Astrocyte (in vitro differentiated cells and primary cell): ENCODE results near the gene HMG20B. TPM values are rescaled to one million over a fixed set of nuclear protein-coding genes. Genes with fewer than 3 reads are reported as not detected.

Experiments used
- DNase-seq: peaks from one replicate; pipeline ENCODE4 v3.0.0-alpha.2; 2010; ENCODE audit warnings: low read depth
- FAIRE-seq: peaks from 2 replicates; lab custom pipeline; 2011; peaks lifted over from hg19 to GRCh38; lab: Jason Lieb, UNC
- H2AFZ ChIP-seq: 2 replicates; pipeline ENCODE4 v1.6.0; 2012; ENCODE audit warnings: low read depth, low read length, inconsistent platforms
- H3K27ac ChIP-seq: 2 replicates; pipeline ENCODE4 v1.5.1; 2011; ENCODE audit warnings: low read depth, low read length, inconsistent platforms
- H3K27me3 ChIP-seq: 2 replicates; pipeline ENCODE4 v1.6.0; 2011; ENCODE audit warnings: low read length, inconsistent platforms; ENCODE audit not compliant: insufficient read depth
- H3K36me3 ChIP-seq: 2 replicates; pipeline ENCODE4 v1.5.1; 2011; ENCODE audit warnings: low read length, inconsistent platforms; ENCODE audit not compliant: insufficient read depth
- H3K4me1 ChIP-seq: 2 replicates; pipeline ENCODE4 v1.5.1; 2011; ENCODE audit warnings: low read length, inconsistent platforms; ENCODE audit not compliant: insufficient read depth
- H3K4me2 ChIP-seq: 2 replicates; pipeline ENCODE4 v1.6.0; 2012; ENCODE audit warnings: low read length, inconsistent platforms
- H3K4me3 ChIP-seq: 2 replicates; pipeline ENCODE4 v1.5.1; 2011; ENCODE audit warnings: low read depth, mild to moderate bottlenecking, low read length, inconsistent platforms; ENCODE audit not compliant: insufficient read depth
- H3K79me2 ChIP-seq: 2 replicates; pipeline ENCODE4 v1.6.0; 2012; ENCODE audit warnings: mild to moderate bottlenecking, low read length, inconsistent platforms; ENCODE audit not compliant: insufficient read depth
- H3K9ac ChIP-seq: 2 replicates; pipeline ENCODE4 v1.6.0; 2012; ENCODE audit warnings: mild to moderate bottlenecking, low read length, inconsistent platforms
- H3K9me3 ChIP-seq: 2 replicates; pipeline ENCODE4 v1.5.1; 2012; ENCODE audit warnings: low read depth, mild to moderate bottlenecking, low read length, inconsistent platforms; ENCODE audit not compliant: insufficient read depth
- H4K20me1 ChIP-seq: 2 replicates; pipeline ENCODE4 v1.6.0; 2012; ENCODE audit warnings: low read length, inconsistent platforms; ENCODE audit not compliant: insufficient read depth
- H3K27ac Mint-ChIP-seq: one replicate; pipeline ENCODE4 v1.8.0; 2021; ENCODE audit warnings: mild to moderate bottlenecking, mixed read lengths; ENCODE audit not compliant: unreplicated experiment
- H3K27me3 Mint-ChIP-seq: one replicate; pipeline ENCODE4 v1.8.0; 2021; ENCODE audit warnings: low read depth, mixed read lengths; ENCODE audit not compliant: unreplicated experiment
- H3K36me3 Mint-ChIP-seq: one replicate; pipeline ENCODE4 v1.8.0; 2021; ENCODE audit warnings: low read depth, mixed read lengths; ENCODE audit not compliant: unreplicated experiment
- H3K4me1 Mint-ChIP-seq: one replicate; pipeline ENCODE4 v1.8.0; 2021; ENCODE audit warnings: low read depth, mixed read lengths; ENCODE audit not compliant: unreplicated experiment
- H3K4me3 Mint-ChIP-seq: one replicate; pipeline ENCODE4 v1.8.0; 2021; ENCODE audit warnings: mild to moderate bottlenecking, moderate library complexity, mixed read lengths; ENCODE audit not compliant: unreplicated experiment
- H3K9me3 Mint-ChIP-seq: one replicate; pipeline ENCODE4 v1.8.0; 2021; ENCODE audit warnings: mild to moderate bottlenecking, mixed read lengths; ENCODE audit not compliant: unreplicated experiment
- EZH2 ChIP-seq: IDR thresholded peaks from 2 replicates; pipeline ENCODE4 v1.6.1; 2012; ENCODE audit warnings: mild to moderate bottlenecking, low read length, inconsistent platforms; ENCODE audit not compliant: insufficient read depth
- total RNA-seq: library from RNA; stranded (reverse); gene quantifications from 2 replicates; pipeline ENCODE4 v1.2.1, GENCODE V29; 2021
- TF ChIP-seq, protein P1 (sequence below): IDR thresholded peaks from 2 replicates; pipeline ENCODE4 v1.5.1; 2011; ENCODE audit warnings: low read depth, mild to moderate bottlenecking, inconsistent platforms, low read length, moderate library complexity; ENCODE audit not compliant: insufficient read depth

The HMG20B gene
- total RNA-seq, 1 donor from 2014 or later = 55.9 TPM

DNA sequence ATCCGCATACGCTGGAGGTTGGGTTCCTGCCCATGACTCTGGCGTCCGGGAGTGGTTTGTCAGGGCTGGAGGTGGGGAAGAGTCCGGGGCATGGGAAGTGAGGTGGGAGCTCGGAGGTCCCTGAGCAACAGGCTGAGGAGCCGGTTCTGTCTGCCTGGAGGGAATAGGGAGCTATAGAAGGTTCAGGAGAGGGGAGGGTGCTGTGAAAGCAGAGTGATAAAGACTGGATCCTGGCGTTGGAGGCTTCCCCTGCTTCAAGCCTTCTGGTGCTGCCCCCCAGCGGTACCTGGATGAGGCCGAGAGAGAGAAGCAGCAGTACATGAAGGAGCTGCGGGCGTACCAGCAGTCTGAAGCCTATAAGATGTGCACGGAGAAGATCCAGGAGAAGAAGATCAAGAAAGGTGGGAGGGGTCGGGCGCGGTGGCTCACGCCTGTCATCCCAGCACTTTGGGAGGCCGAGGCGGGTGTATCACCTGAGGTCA lies 2.6 kb downstream of the HMG20B start:
- H3K36me3 Mint-ChIP-seq = peaks cover 10% of the 10 kb centered on the region
- Histone ChIP-seq H4K20me1 (peaks cover 18% of the 10 kb centered on the region), H3K9me3 (no peaks in the 10 kb centered on the region), H3K36me3 (peaks cover 3% of the 10 kb centered on the region), H3K79me2 (peaks cover 6% of the 10 kb centered on the region), H3K4me1 (peaks cover 23% of the 10 kb centered on the region), H3K9ac (no peak overlapping the region), H3K27ac (no peak overlapping the region), H2AFZ (no peak overlapping the region), H3K4me3 (no peak overlapping the region), H3K27me3 (no peaks in the 10 kb centered on the region), H3K4me2 (no peak overlapping the region)
- H3K4me1 Mint-ChIP-seq = peaks cover 10% of the 10 kb centered on the region
- peaks cover 2% of the 10 kb centered on the region for H3K9me3 Mint-ChIP-seq
- H3K27ac Mint-ChIP-seq = peak overlapping the region; percentile 69
- TF ChIP-seq, protein P1, sequence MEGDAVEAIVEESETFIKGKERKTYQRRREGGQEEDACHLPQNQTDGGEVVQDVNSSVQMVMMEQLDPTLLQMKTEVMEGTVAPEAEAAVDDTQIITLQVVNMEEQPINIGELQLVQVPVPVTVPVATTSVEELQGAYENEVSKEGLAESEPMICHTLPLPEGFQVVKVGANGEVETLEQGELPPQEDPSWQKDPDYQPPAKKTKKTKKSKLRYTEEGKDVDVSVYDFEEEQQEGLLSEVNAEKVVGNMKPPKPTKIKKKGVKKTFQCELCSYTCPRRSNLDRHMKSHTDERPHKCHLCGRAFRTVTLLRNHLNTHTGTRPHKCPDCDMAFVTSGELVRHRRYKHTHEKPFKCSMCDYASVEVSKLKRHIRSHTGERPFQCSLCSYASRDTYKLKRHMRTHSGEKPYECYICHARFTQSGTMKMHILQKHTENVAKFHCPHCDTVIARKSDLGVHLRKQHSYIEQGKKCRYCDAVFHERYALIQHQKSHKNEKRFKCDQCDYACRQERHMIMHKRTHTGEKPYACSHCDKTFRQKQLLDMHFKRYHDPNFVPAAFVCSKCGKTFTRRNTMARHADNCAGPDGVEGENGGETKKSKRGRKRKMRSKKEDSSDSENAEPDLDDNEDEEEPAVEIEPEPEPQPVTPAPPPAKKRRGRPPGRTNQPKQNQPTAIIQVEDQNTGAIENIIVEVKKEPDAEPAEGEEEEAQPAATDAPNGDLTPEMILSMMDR = peak; percentile 6
- no peak for TF ChIP-seq EZH2
- DNase-seq = no peak
- peak overlapping the region; percentile 73 for H3K4me3 Mint-ChIP-seq
- FAIRE-seq = no peak
- H3K27me3 Mint-ChIP-seq = peaks cover 7% of the 10 kb centered on the region

DNA sequence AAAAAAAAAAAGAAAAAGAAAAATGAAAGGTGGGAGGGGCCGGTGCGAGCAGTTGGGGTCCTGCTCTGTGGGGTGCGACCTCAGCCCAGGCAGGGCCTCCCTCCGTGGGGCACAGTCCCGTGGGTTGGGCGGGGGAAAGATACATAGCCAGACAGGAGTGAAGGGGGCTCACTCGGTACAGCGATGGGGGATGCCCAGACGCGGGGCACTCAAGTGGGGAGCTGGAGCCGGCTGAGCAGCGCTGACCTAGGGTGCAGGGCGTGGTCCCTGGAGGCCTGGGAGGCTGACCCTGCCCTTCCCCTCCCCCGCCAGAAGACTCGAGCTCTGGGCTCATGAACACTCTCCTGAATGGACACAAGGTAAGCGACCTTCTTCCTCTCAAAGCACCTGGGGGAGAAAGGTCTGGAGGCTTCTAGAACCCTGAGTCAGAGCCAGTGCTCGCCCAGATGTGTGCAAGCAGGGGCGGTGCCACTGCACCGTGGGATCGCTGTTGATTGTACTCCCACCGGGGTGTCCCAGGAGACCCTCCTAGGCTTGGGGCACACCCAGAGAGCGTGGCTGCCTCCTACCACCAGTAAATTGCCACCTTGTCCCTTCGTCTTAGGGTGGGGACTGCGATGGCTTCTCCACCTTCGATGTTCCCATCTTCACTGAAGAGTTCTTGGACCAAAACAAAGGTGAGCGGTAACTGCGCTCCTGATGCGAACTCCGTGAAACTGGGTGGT lies 3.4 kb downstream of the HMG20B start:
- H3K4me1 Mint-ChIP-seq = peaks cover 15% of the 10 kb centered on the region
- H3K4me3 ChIP-seq = no peak overlapping the region
- H3K9me3 Mint-ChIP-seq = peaks cover 2% of the 10 kb centered on the region
- H3K27ac Mint-ChIP-seq = no peak overlapping the region
- H2AFZ ChIP-seq = no peak overlapping the region
- DNase-seq (no peak), FAIRE-seq (no peak)
- peaks cover 3% of the 10 kb centered on the region for H3K36me3 ChIP-seq
- H4K20me1 ChIP-seq = peaks cover 18% of the 10 kb centered on the region
- TF ChIP-seq EZH2 = no peak
- peaks cover 7% of the 10 kb centered on the region for H3K27me3 Mint-ChIP-seq
- no peaks in the 10 kb centered on the region for H3K9me3 ChIP-seq
- H3K27ac ChIP-seq = no peak overlapping the region
- H3K79me2 ChIP-seq = peaks cover 6% of the 10 kb centered on the region
- peak overlapping the region; percentile 62 for H3K4me3 Mint-ChIP-seq
- peaks cover 10% of the 10 kb centered on the region for H3K36me3 Mint-ChIP-seq
- H3K4me2 ChIP-seq = peak overlapping the region; percentile 73
- H3K9ac ChIP-seq = peak overlapping the region; percentile 7
- H3K4me1 ChIP-seq = peaks cover 29% of the 10 kb centered on the region
- H3K27me3 ChIP-seq = no peaks in the 10 kb centered on the region

DNA sequence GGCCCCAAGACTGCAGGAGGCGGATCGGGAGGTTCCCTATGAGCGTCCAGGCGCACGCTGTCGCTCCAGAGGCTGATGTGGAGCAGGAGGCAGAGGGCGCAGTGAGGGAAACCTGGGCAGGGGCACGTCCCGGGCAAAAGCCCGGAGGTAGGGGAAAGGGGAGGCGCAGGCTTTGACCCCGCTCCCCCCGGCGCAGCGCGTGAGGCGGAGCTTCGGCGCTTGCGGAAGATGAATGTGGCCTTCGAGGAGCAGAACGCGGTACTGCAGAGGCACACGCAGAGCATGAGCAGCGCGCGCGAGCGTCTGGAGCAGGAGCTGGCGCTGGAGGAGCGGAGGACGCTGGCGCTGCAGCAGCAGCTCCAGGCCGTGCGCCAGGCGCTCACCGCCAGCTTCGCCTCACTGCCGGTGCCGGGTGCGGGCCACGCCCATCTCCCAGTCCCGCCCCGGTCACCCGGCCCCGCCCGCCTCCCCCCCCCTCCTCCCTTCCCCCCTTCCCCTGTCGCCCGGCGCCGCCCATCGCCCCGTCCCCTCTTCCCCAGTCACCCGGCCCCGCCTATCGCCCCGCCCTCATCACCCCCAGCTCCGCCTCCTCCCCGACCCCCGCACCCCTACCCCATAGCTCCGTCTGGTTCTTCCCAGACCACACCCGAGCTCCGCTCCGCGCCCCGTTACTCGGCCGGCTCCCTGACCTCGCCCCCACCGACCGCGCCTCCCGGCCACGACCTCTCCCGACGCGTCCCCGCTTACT lies 4.1 kb downstream of the HMG20B start:
- peaks cover 18% of the 10 kb centered on the region for H4K20me1 ChIP-seq
- H2AFZ ChIP-seq = no peak overlapping the region
- peak overlapping the region; percentile 73 for H3K4me2 ChIP-seq
- H3K4me1 Mint-ChIP-seq = peaks cover 15% of the 10 kb centered on the region
- no peak for FAIRE-seq
- H3K4me3 ChIP-seq = no peak overlapping the region
- peaks cover 7% of the 10 kb centered on the region for H3K27me3 Mint-ChIP-seq
- H3K9ac ChIP-seq = peak overlapping the region; percentile 7
- peaks cover 2% of the 10 kb centered on the region for H3K9me3 Mint-ChIP-seq
- peak overlapping the region; percentile 62 for H3K4me3 Mint-ChIP-seq
- H3K9me3 ChIP-seq = no peaks in the 10 kb centered on the region
- H3K27me3 ChIP-seq = no peaks in the 10 kb centered on the region
- no peak overlapping the region for H3K27ac Mint-ChIP-seq
- TF ChIP-seq, protein P1 = no peak
- TF ChIP-seq EZH2 = no peak
- peak; percentile 56 for DNase-seq
- peaks cover 6% of the 10 kb centered on the region for H3K79me2 ChIP-seq
- H3K27ac ChIP-seq = no peak overlapping the region
- peaks cover 29% of the 10 kb centered on the region for H3K4me1 ChIP-seq
- peaks cover 10% of the 10 kb centered on the region for H3K36me3 Mint-ChIP-seq
- peaks cover 3% of the 10 kb centered on the region for H3K36me3 ChIP-seq
